CD14-positive monocyte (primary cell): ENCODE data around the gene MIPOL1. TPM values are rescaled to one million over a fixed set of nuclear protein-coding genes. Genes with fewer than 3 reads are reported as not detected.
"Not testable (repeated sequence)": the region's sequence is repeated elsewhere in the genome, so short reads cannot be mapped to it uniquely, and the experiment has no call there.

Experiments used
- DNase-seq, 3 donors: peaks; one replicate each; pipeline ENCODE4 v3.0.0-alpha.2; 2011 to 2022
- H2AFZ ChIP-seq: 2 replicates; pipeline ENCODE4 v1.6.0; 2012; ENCODE audit warnings: mild to moderate bottlenecking, low read depth, low read length, inconsistent platforms; ENCODE audit not compliant: insufficient read depth, poor library complexity, severe bottlenecking
- H3K27ac ChIP-seq, 2 donors: 1 replicate in 1 of 2; 2 replicates in 1 of 2; pipeline ENCODE4 v1.5.1; 2012 to 2013; ENCODE audit warnings: low read length in 2 of 2, control low read depth in 1 of 2, inconsistent platforms in 1 of 2, low read depth in 1 of 2, mild to moderate bottlenecking in 1 of 2
- H3K27me3 ChIP-seq, 2 donors: one replicate each; pipeline versions ENCODE4 v1.6.0 to v1.6.1; 2011 to 2013; ENCODE audit warnings: low read length in 2 of 2; ENCODE audit not compliant: control insufficient read depth in 2 of 2, insufficient read depth in 2 of 2
- H3K36me3 ChIP-seq, 2 donors: replicated peaks in 1 of 2; 1 replicate in 1 of 2; 2 replicates in 1 of 2; pipeline versions ENCODE4 v1.5.1 to v1.6.1; 2012 to 2013; ENCODE audit warnings: low read length in 2 of 2, control low read depth in 1 of 2, inconsistent platforms in 1 of 2, mild to moderate bottlenecking in 1 of 2; ENCODE audit not compliant: insufficient read depth in 2 of 2, control insufficient read depth in 1 of 2
- H3K4me1 ChIP-seq, 2 donors: 1 replicate in 1 of 2; 2 replicates in 1 of 2; pipeline versions ENCODE4 v1.5.1 to v1.6.1; 2012 to 2013; ENCODE audit warnings: low read length in 2 of 2, control low read depth in 1 of 2, inconsistent platforms in 1 of 2, mild to moderate bottlenecking in 1 of 2, moderate library complexity in 1 of 2; ENCODE audit not compliant: insufficient read depth in 2 of 2, control insufficient read depth in 1 of 2
- H3K4me2 ChIP-seq: replicated peaks from 2 replicates; pipeline ENCODE3; 2012; ENCODE audit warnings: low read length, moderate library complexity, mild to moderate bottlenecking; ENCODE audit not compliant: poor library complexity, severe bottlenecking; ENCODE audit errors: extremely low read depth
- H3K4me3 ChIP-seq, 3 experiments: fragments of 200-600 bp in 1 of 3; sonication (generic) in 1 of 3; replicated peaks in 1 of 3; 1 replicate in 2 of 3; 2 replicates in 1 of 3; pipeline ENCODE4 v1.5.1; 2011 to 2013; ENCODE audit warnings: low read length in 3 of 3, mild to moderate bottlenecking in 3 of 3, control low read depth in 2 of 3, low read depth in 2 of 3, inconsistent platforms in 1 of 3, moderate library complexity in 1 of 3
- H3K79me2 ChIP-seq: 2 replicates; pipeline ENCODE4 v1.6.0; 2012; ENCODE audit warnings: mild to moderate bottlenecking, control low read depth, inconsistent platforms, low read length, moderate library complexity; ENCODE audit not compliant: insufficient read depth
- H3K9ac ChIP-seq: 2 replicates; pipeline ENCODE4 v1.6.0; 2017; ENCODE audit warnings: low read length, mild to moderate bottlenecking; ENCODE audit not compliant: insufficient read depth, poor library complexity, severe bottlenecking
- H3K9me3 ChIP-seq, 2 donors: replicated peaks in 1 of 2; 1 replicate in 1 of 2; 2 replicates in 1 of 2; pipeline versions ENCODE4 v1.5.1 to v1.6.1; 2012 to 2013; ENCODE audit warnings: low read length in 2 of 2, control low read depth in 1 of 2; ENCODE audit not compliant: control insufficient read depth in 1 of 2, insufficient read depth in 1 of 2
- H4K20me1 ChIP-seq: 2 replicates; pipeline ENCODE4 v1.6.0; 2012; ENCODE audit warnings: mild to moderate bottlenecking, low read length, control low read depth, moderate library complexity; ENCODE audit not compliant: insufficient read depth
- H3K27ac Mint-ChIP-seq, 7 donors: one replicate each; pipeline ENCODE4 v1.8.0; 2020; ENCODE audit warnings: mild to moderate bottlenecking in 7 of 7, mixed read lengths in 7 of 7, moderate library complexity in 6 of 7, inconsistent platforms in 2 of 7
- H3K27me3 Mint-ChIP-seq, 3 donors: one replicate each; pipeline ENCODE4 v1.8.0; 2021 to 2022; ENCODE audit warnings: low read depth in 3 of 3, mild to moderate bottlenecking in 3 of 3, mixed read lengths in 3 of 3, moderate library complexity in 3 of 3, inconsistent platforms in 1 of 3
- H3K36me3 Mint-ChIP-seq, 2 donors: one replicate each; pipeline ENCODE4 v1.8.0; 2020; ENCODE audit warnings: mixed read lengths in 2 of 2, inconsistent platforms in 1 of 2, mild to moderate bottlenecking in 1 of 2
- H3K4me1 Mint-ChIP-seq: one replicate; pipeline ENCODE4 v1.8.0; 2020; ENCODE audit warnings: mild to moderate bottlenecking, mixed read lengths
- H3K4me3 Mint-ChIP-seq, 2 donors: one replicate each; pipeline ENCODE4 v1.8.0; 2020; ENCODE audit warnings: mild to moderate bottlenecking in 2 of 2, mixed read lengths in 2 of 2, moderate library complexity in 1 of 2
- H3K9me3 Mint-ChIP-seq, 7 donors: one replicate each; pipeline ENCODE4 v1.8.0; 2020 to 2022; ENCODE audit warnings: mixed read lengths in 7 of 7, mild to moderate bottlenecking in 6 of 7, moderate library complexity in 6 of 7, inconsistent platforms in 2 of 7
- WGBS: methylation state at CpG from one replicate; pipeline ENCODE4 v1.1.5; 2013; ENCODE audit warnings: missing lambda C conversion rate; ENCODE audit not compliant: insufficient coverage; 5-methylcytosine and 5-hydroxymethylcytosine counted together
- intact Hi-C, 2 donors: fragments of 100-400 bp; cut with micrococcal nuclease; formaldehyde crosslinking; loops; one replicate each; pipeline versions ENCODE4 v1.15.0 to v1.15.1; 2023
- polyA plus RNA-seq, 3 donors: library from polyadenylated mRNA; depleted of rRNA in 1 of 3; unstranded in 2 of 3; stranded (reverse) in 1 of 3; fragments of 300-500 nt in 2 of 3; fragments of >200 nt in 1 of 3; fragmentation: Illumina TruSeq in 2 of 3; gene quantifications; 1 replicate in 2 of 3; 2 replicates in 1 of 3; pipeline ENCODE4 v1.2.3, GENCODE V29; 2012 to 2021
- TF ChIP-seq, protein P1 (sequence below): fragments of 200-600 bp; IDR thresholded peaks from one replicate; pipeline ENCODE4 v1.8.0; 2022; ENCODE audit warnings: antibody characterized with exemption, mild to moderate bottlenecking

MIPOL1 gene
- polyA plus RNA-seq, 3 donors, result not detected

DNA sequence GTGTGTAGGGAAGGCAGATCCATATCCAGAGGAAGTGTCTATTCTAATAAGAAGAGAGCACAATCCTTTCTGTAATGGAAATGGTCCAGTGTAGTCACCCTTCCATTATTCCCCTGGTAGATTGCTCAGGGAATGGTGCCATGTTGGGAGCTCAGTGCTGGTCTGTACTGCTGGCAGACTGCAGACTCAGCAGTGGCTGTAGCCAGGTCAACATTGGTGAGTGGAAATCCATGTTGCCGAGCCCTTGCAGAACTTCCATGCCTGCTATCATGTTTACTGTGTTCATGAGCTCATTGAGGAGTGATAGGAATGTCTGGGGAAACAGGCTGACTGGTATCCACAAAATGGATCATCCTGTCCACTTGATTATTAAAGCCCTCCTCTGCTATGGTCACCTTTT, 128.7 kb downstream of the MIPOL1 start:
- no peaks in the 10 kb centered on the region for H3K36me3 ChIP-seq
- Mint-ChIP-seq H3K4me3 (no peak overlapping the region), H3K9me3 (peaks cover 0 to 11% (median 4%) of the 10 kb centered on the region in 7 donors), H3K4me1 (no peaks in the 10 kb centered on the region), H3K36me3 (no peaks in the 10 kb centered on the region), H3K27me3 (no peaks in the 10 kb centered on the region), H3K27ac (no peak overlapping the region)
- H3K4me3 ChIP-seq, result no peak overlapping the region
- TF ChIP-seq, protein P1, sequence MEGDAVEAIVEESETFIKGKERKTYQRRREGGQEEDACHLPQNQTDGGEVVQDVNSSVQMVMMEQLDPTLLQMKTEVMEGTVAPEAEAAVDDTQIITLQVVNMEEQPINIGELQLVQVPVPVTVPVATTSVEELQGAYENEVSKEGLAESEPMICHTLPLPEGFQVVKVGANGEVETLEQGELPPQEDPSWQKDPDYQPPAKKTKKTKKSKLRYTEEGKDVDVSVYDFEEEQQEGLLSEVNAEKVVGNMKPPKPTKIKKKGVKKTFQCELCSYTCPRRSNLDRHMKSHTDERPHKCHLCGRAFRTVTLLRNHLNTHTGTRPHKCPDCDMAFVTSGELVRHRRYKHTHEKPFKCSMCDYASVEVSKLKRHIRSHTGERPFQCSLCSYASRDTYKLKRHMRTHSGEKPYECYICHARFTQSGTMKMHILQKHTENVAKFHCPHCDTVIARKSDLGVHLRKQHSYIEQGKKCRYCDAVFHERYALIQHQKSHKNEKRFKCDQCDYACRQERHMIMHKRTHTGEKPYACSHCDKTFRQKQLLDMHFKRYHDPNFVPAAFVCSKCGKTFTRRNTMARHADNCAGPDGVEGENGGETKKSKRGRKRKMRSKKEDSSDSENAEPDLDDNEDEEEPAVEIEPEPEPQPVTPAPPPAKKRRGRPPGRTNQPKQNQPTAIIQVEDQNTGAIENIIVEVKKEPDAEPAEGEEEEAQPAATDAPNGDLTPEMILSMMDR, result no peak
- no CpG with 5 or more reads among the region's 1 CpG for WGBS
- no peaks in the 10 kb centered on the region for H3K9me3 ChIP-seq
- H3K27ac ChIP-seq, result no peak overlapping the region
- H4K20me1 ChIP-seq, result no peaks in the 10 kb centered on the region
- no peak overlapping the region for H3K4me2 ChIP-seq
- no peak for DNase-seq
- no peak overlapping the region for H3K9ac ChIP-seq
- no peak overlapping the region for H2AFZ ChIP-seq
- H3K4me1 ChIP-seq, result no peaks in the 10 kb centered on the region
- H3K79me2 ChIP-seq, result no peaks in the 10 kb centered on the region
- no peaks in the 10 kb centered on the region for H3K27me3 ChIP-seq
- intact Hi-C loops, result no loop called here

DNA sequence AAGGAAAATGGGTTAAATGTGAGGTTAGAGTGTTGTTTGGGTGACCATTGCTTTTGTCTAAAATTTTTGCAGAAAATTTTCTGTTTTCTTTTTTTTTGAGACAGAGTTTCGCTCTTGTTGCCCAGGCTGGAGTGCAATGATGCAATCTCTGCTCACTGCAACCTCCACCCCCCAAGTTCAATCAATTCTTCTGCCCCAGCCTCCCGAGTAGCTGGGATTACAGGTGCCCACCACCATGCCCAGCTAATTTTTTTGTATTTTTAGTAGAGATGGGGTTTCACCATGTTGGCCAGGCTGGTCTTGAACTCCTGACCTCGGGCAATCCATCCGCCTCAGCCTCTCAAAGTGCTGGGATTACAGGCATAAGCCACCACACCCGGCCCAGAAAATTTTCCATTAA, 130.2 kb downstream of the MIPOL1 start:
- intact Hi-C loops, H3K27ac Mint-ChIP-seq, H2AFZ ChIP-seq, H4K20me1 ChIP-seq, H3K9ac ChIP-seq, H3K4me3 Mint-ChIP-seq, H3K27ac ChIP-seq, H3K4me1 Mint-ChIP-seq, H3K4me2 ChIP-seq, H3K27me3 ChIP-seq, H3K4me3 ChIP-seq, H3K79me2 ChIP-seq, H3K36me3 Mint-ChIP-seq, H3K36me3 ChIP-seq, DNase-seq, H3K4me1 ChIP-seq, H3K9me3 ChIP-seq, H3K27me3 Mint-ChIP-seq: not testable (repeated sequence)
- WGBS, result 100% methylated on average over 1 of the region's 5 CpGs
- peaks cover 0 to 11% (median 4%) of the 10 kb centered on the region in 7 donors for H3K9me3 Mint-ChIP-seq
